HCT116 (cell line): Measurements from ENCODE around the gene CES3. TPM values are rescaled to one million over a fixed set of nuclear protein-coding genes. Genes with fewer than 3 reads are reported as not detected.

Experiments
- ATAC-seq: fragments of 200-7000 bp; cut with Tn5 transposase; 2 replicates; pipeline ENCODE4 v1.9.1; 2020; ENCODE audit warnings: mild to moderate bottlenecking, moderate library complexity
- BruUV-seq: library from RNA; stranded (reverse); fragments of 400-500 nt; replicated peaks from 2 replicates; lab custom pipeline; 2021; lab: Mats Ljungman, UMichigan
- CTCF ChIA-PET: fragments of 300-600 bp; sonication (Branson Sonifier 250); formaldehyde crosslinking; loops from one replicate; lab custom pipeline; 2021; ENCODE audit warnings: antibody characterized with exemption; lab: Charles Lee
- POLR2A ChIA-PET: fragments of 300-600, 350-600 bp; sonication (Branson Sonifier 250); formaldehyde crosslinking; loops from one replicate; lab custom pipeline; 2021; ENCODE audit warnings: antibody characterized with exemption; lab: Charles Lee
- RAD21 ChIA-PET, 2 experiments: fragments of 300-600 bp; sonication (Branson Sonifier 250); formaldehyde crosslinking; loops; one replicate each; lab custom pipeline; 2023; ENCODE audit warnings: low total read pairs in 2 of 2; ENCODE audit not compliant: uncharacterized antibody in 2 of 2, unreplicated experiment in 2 of 2, low non-redundant PET in 1 of 2; lab: Charles Lee
- DNase-seq: peaks from one replicate; pipeline ENCODE4 v3.0.0-alpha.2; 2010; ENCODE audit warnings: low read depth, low spot score
- H2AFZ ChIP-seq: fragments of 200-600 bp; shearing (Covaris generic), sonication (generic); 2 replicates; pipeline ENCODE4 v1.6.1; 2017; ENCODE audit warnings: low read depth, mixed run types, mixed read lengths, antibody characterized with exemption, low read length; ENCODE audit not compliant: poor library complexity, severe bottlenecking
- H3K27ac ChIP-seq: 2 replicates; pipeline ENCODE4 v1.5.1; 2012; ENCODE audit warnings: low read depth, low read length
- H3K27me3 ChIP-seq: fragments of 200-600 bp; sonication (generic); 2 replicates; pipeline ENCODE4 v1.6.1; 2016; ENCODE audit warnings: mixed run types, low read length, mixed read lengths; ENCODE audit not compliant: insufficient read depth
- H3K36me3 ChIP-seq, 2 experiments: fragments of 200-500 bp in 1 of 2; fragments of 200-600 bp in 1 of 2; sonication (Bioruptor generic) in 1 of 2; sonication (generic) in 1 of 2; 2 replicates each; pipeline versions ENCODE4 v1.5.1 to v1.6.1; 2014 to 2016; ENCODE audit warnings: low read length in 2 of 2, inconsistent platforms in 1 of 2, mixed read lengths in 1 of 2, mixed run types in 1 of 2; ENCODE audit not compliant: insufficient read depth in 2 of 2, control insufficient read depth in 1 of 2
- H3K4me1 ChIP-seq, 2 experiments: fragments of 200-600 bp in 1 of 2; sonication (generic) in 1 of 2; 2 replicates each; pipeline versions ENCODE4 v1.5.1 to v1.6.1; 2012 to 2017; ENCODE audit warnings: low read length in 2 of 2, inconsistent platforms in 1 of 2, mild to moderate bottlenecking in 1 of 2, mixed read lengths in 1 of 2, mixed run types in 1 of 2, moderate library complexity in 1 of 2; ENCODE audit not compliant: insufficient read depth in 2 of 2, control insufficient read depth in 1 of 2
- H3K4me2 ChIP-seq: fragments of 200-600 bp; sonication (generic); 2 replicates; pipeline ENCODE4 v1.6.1; 2017; ENCODE audit warnings: mixed run types, low read length, mixed read lengths
- H3K4me3 ChIP-seq, 2 experiments: fragments of 200-600 bp in 1 of 2; sonication (generic) in 1 of 2; replicated peaks in 1 of 2; 2 replicates each; pipeline ENCODE4 v1.5.1; 2011 to 2016; ENCODE audit warnings: low read length in 2 of 2, control low read depth in 1 of 2, low read depth in 1 of 2, mild to moderate bottlenecking in 1 of 2, mixed read lengths in 1 of 2, mixed run types in 1 of 2
- H3K79me2 ChIP-seq: fragments of 200-600 bp; sonication (generic); 2 replicates; pipeline ENCODE4 v1.6.1; 2017; ENCODE audit warnings: mild to moderate bottlenecking, mixed run types, low read length, moderate library complexity, mixed read lengths; ENCODE audit not compliant: insufficient read depth
- H3K9ac ChIP-seq: fragments of 200-600 bp; sonication (generic); 2 replicates; pipeline ENCODE4 v1.6.1; 2016; ENCODE audit warnings: low read length, mixed read lengths
- H3K9me2 ChIP-seq: fragments of 200-600 bp; sonication (generic), shearing (Covaris generic); 2 replicates; pipeline ENCODE4 v1.6.1; 2017; ENCODE audit warnings: mixed run types, mild to moderate bottlenecking, moderate library complexity; ENCODE audit not compliant: insufficient read depth
- H3K9me3 ChIP-seq, 2 experiments: fragments of 200-500 bp in 1 of 2; fragments of 200-600 bp in 1 of 2; sonication (Bioruptor generic) in 1 of 2; sonication (generic) in 1 of 2; 2 replicates each; pipeline ENCODE4 v1.6.1; 2014 to 2017; ENCODE audit warnings: low read length in 2 of 2, mixed read lengths in 2 of 2, inconsistent platforms in 1 of 2, low read depth in 1 of 2, mild to moderate bottlenecking in 1 of 2, mixed run types in 1 of 2, moderate library complexity in 1 of 2; ENCODE audit not compliant: control insufficient read depth in 1 of 2, insufficient read depth in 1 of 2
- H4K20me1 ChIP-seq: fragments of 200-600 bp; sonication (generic), shearing (Covaris generic); 2 replicates; pipeline ENCODE4 v1.6.1; 2017; ENCODE audit warnings: mixed run types, mild to moderate bottlenecking, moderate library complexity; ENCODE audit not compliant: insufficient read depth
- CBX3 ChIP-seq: IDR thresholded peaks from 2 replicates; pipeline ENCODE4 v1.6.1; 2012; ENCODE audit warnings: low read depth
- CEBPB ChIP-seq: IDR thresholded peaks from 2 replicates; pipeline ENCODE4 v1.6.1; 2012; ENCODE audit warnings: low read depth
- EZH2 ChIP-seq: fragments of 200-600 bp; sonication (generic); IDR thresholded peaks from 2 replicates; pipeline ENCODE4 v1.6.1; 2017; ENCODE audit warnings: antibody characterized with exemption, mixed run types
- EZH2phosphoT487 ChIP-seq: fragments of 200-600 bp; IDR thresholded peaks from 2 replicates; pipeline ENCODE4 v1.6.1; 2018; ENCODE audit warnings: antibody characterized with exemption, borderline replicate concordance
- FOSL1 ChIP-seq: IDR thresholded peaks from 2 replicates; pipeline ENCODE4 v1.6.1; 2012; ENCODE audit warnings: low read depth
- POLR2A ChIP-seq: IDR thresholded peaks from 2 replicates; pipeline ENCODE4 v1.7.0; 2011; ENCODE audit warnings: borderline replicate concordance; ENCODE audit not compliant: insufficient read depth, insufficient read length; ENCODE audit errors: extremely low read depth
- POLR2AphosphoS5 ChIP-seq: IDR thresholded peaks from 2 replicates; pipeline ENCODE4 v1.6.1; 2011; ENCODE audit warnings: mild to moderate bottlenecking, low read depth, low read length, moderate library complexity
- RAD21 ChIP-seq: IDR thresholded peaks from 2 replicates; pipeline ENCODE4 v1.6.1; 2012; ENCODE audit warnings: low read depth, mild to moderate bottlenecking
- SIN3A ChIP-seq: IDR thresholded peaks from 2 replicates; pipeline ENCODE4 v1.6.1; 2012; ENCODE audit warnings: low read depth
- SP1 ChIP-seq: IDR thresholded peaks from 2 replicates; pipeline ENCODE4 v1.6.1; 2012; ENCODE audit warnings: low read depth
- SRF ChIP-seq: IDR thresholded peaks from 2 replicates; pipeline ENCODE4 v1.6.1; 2012; ENCODE audit warnings: low read depth
- TCF7L2 ChIP-seq: IDR thresholded peaks from 2 replicates; pipeline ENCODE4 v1.7.0; 2011; ENCODE audit warnings: borderline replicate concordance, inconsistent platforms; ENCODE audit not compliant: insufficient read depth, insufficient read length; ENCODE audit errors: extremely low read depth
- ZFX ChIP-seq: fragments of 450-650 bp; IDR thresholded peaks from 2 replicates; pipeline ENCODE4 v1.6.1; 2017
- intact Hi-C: fragments of 100-400 bp; cut with micrococcal nuclease; formaldehyde crosslinking; loops from 2 replicates; pipeline ENCODE4 v1.10.0; 2022
- total RNA-seq: library from RNA; stranded (reverse); gene quantifications from one replicate; pipeline ENCODE4 v1.2.1, GENCODE V29; 2021; ENCODE audit not compliant: unreplicated experiment
- TF ChIP-seq, protein P1 (sequence below): IDR thresholded peaks from 2 replicates; pipeline ENCODE4 v1.6.1; 2012; ENCODE audit warnings: low read depth
- TF ChIP-seq, protein P2 (sequence below), 3 experiments: fragments of 200-600 bp in 1 of 3; sonication (generic) in 1 of 3; IDR thresholded peaks in 2 of 3; conservative IDR thresholded peaks in 1 of 3; 2 replicates each; pipeline ENCODE4 v1.5.1; 2012 to 2017; ENCODE audit warnings: low read depth in 2 of 3, low read length in 2 of 3, antibody characterized with exemption in 1 of 3, borderline replicate concordance in 1 of 3, control low read depth in 1 of 3, mild to moderate bottlenecking in 1 of 3, mixed read lengths in 1 of 3, mixed run types in 1 of 3, moderate library complexity in 1 of 3; ENCODE audit not compliant: insufficient read depth in 1 of 3
- TF ChIP-seq, protein P3 (sequence below): IDR thresholded peaks from 2 replicates; pipeline ENCODE4 v1.6.1; 2011; ENCODE audit warnings: mild to moderate bottlenecking, low read length, moderate library complexity; ENCODE audit not compliant: insufficient replicate concordance; ENCODE audit errors: extremely low read depth
- TF ChIP-seq, protein P4 (sequence below): IDR thresholded peaks from 2 replicates; pipeline ENCODE4 v1.6.1; 2012

Gene CES3
- total RNA-seq, 1 experiment from 2014 or later, result 10.8 TPM

DNA sequence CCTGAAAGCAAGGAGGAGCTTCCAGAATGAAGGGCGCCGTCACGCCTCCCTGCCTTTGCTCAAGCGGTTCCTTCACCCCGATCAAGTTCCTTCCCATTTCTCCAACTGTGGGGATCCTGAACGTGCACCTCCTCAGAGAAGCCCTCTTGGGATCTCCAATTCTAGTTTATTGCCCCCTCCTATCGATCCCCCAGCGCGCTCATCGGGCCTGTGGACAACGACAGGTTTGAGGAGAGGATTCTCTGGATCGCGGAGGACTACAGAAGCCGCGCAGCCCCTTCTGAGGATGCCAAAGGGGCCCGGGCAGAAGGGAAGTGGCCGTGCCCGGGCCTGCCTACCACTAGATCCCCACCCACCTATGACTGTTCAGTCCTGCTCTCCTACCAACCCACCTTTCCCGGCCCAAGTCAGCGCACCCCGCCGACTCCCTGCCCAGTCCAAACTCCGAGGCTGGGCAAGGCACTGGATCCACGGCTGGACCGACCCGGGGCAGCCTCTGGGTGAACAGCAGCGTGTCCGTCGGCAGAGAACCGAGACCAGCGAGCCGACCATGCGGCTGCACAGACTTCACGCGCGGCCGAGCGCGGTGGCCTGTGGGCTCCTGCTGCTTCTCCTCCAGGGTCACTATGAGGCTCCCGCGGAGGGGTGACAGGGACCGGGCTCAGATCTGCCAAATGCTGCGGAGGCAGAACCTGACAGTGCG, 12.8 kb upstream of the CES3 start:
- Histone ChIP-seq H3K27ac (no peak overlapping the region), H3K4me3 (no peak overlapping the region), H3K9ac (no peak overlapping the region), H3K9me3 (peaks cover 0 to 6% of the 10 kb centered on the region in 2 experiments; a peak in 1 of 4 replicates), H3K4me1 (peaks cover 4 to 11% of the 10 kb centered on the region in 2 experiments; a peak in 3 of 4 replicates), H3K79me2 (no peaks in the 10 kb centered on the region), H3K36me3 (no peaks in the 10 kb centered on the region), H4K20me1 (no peaks in the 10 kb centered on the region), H3K27me3 (no peaks in the 10 kb centered on the region), H2AFZ (no peak overlapping the region), H3K9me2 (no peaks in the 10 kb centered on the region), H3K4me2 (no peak overlapping the region)
- ChIA-PET CTCF (no interaction called here), RAD21 (no interaction called here), POLR2A (no interaction called here)
- no peak for DNase-seq
- no TSS peak for BruUV-seq
- intact Hi-C loops, result no loop called here
- no peak for ATAC-seq
- TF ChIP-seq ZFX, result no peak
- TF ChIP-seq EZH2, result no peak
- TF ChIP-seq SIN3A, result no peak
- no peak for TF ChIP-seq EZH2phosphoT487
- TF ChIP-seq POLR2AphosphoS5, result no peak
- no peak for TF ChIP-seq CBX3
- no peak for TF ChIP-seq POLR2A
- TF ChIP-seq CEBPB, result no peak
- no peak for TF ChIP-seq SRF
- TF ChIP-seq, protein P1, sequence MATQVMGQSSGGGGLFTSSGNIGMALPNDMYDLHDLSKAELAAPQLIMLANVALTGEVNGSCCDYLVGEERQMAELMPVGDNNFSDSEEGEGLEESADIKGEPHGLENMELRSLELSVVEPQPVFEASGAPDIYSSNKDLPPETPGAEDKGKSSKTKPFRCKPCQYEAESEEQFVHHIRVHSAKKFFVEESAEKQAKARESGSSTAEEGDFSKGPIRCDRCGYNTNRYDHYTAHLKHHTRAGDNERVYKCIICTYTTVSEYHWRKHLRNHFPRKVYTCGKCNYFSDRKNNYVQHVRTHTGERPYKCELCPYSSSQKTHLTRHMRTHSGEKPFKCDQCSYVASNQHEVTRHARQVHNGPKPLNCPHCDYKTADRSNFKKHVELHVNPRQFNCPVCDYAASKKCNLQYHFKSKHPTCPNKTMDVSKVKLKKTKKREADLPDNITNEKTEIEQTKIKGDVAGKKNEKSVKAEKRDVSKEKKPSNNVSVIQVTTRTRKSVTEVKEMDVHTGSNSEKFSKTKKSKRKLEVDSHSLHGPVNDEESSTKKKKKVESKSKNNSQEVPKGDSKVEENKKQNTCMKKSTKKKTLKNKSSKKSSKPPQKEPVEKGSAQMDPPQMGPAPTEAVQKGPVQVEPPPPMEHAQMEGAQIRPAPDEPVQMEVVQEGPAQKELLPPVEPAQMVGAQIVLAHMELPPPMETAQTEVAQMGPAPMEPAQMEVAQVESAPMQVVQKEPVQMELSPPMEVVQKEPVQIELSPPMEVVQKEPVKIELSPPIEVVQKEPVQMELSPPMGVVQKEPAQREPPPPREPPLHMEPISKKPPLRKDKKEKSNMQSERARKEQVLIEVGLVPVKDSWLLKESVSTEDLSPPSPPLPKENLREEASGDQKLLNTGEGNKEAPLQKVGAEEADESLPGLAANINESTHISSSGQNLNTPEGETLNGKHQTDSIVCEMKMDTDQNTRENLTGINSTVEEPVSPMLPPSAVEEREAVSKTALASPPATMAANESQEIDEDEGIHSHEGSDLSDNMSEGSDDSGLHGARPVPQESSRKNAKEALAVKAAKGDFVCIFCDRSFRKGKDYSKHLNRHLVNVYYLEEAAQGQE, result no peak
- no peak for TF ChIP-seq FOSL1
- no peak for TF ChIP-seq SP1
- TF ChIP-seq, protein P2, sequence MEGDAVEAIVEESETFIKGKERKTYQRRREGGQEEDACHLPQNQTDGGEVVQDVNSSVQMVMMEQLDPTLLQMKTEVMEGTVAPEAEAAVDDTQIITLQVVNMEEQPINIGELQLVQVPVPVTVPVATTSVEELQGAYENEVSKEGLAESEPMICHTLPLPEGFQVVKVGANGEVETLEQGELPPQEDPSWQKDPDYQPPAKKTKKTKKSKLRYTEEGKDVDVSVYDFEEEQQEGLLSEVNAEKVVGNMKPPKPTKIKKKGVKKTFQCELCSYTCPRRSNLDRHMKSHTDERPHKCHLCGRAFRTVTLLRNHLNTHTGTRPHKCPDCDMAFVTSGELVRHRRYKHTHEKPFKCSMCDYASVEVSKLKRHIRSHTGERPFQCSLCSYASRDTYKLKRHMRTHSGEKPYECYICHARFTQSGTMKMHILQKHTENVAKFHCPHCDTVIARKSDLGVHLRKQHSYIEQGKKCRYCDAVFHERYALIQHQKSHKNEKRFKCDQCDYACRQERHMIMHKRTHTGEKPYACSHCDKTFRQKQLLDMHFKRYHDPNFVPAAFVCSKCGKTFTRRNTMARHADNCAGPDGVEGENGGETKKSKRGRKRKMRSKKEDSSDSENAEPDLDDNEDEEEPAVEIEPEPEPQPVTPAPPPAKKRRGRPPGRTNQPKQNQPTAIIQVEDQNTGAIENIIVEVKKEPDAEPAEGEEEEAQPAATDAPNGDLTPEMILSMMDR (IDR thresholded peaks at IDR 0.05 in 2 of 3, conservative IDR thresholded peaks at IDR 0.05 in 1 of 3; ENCODE audit: borderline replicate concordance in 1 of 3, insufficient read depth in 1 of 3, low read depth in 2 of 3, low read length in 2 of 3), result no peak
- TF ChIP-seq, protein P3, sequence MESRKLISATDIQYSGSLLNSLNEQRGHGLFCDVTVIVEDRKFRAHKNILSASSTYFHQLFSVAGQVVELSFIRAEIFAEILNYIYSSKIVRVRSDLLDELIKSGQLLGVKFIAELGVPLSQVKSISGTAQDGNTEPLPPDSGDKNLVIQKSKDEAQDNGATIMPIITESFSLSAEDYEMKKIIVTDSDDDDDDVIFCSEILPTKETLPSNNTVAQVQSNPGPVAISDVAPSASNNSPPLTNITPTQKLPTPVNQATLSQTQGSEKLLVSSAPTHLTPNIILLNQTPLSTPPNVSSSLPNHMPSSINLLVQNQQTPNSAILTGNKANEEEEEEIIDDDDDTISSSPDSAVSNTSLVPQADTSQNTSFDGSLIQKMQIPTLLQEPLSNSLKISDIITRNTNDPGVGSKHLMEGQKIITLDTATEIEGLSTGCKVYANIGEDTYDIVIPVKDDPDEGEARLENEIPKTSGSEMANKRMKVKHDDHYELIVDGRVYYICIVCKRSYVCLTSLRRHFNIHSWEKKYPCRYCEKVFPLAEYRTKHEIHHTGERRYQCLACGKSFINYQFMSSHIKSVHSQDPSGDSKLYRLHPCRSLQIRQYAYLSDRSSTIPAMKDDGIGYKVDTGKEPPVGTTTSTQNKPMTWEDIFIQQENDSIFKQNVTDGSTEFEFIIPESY, result no peak
- TF ChIP-seq, protein P4, sequence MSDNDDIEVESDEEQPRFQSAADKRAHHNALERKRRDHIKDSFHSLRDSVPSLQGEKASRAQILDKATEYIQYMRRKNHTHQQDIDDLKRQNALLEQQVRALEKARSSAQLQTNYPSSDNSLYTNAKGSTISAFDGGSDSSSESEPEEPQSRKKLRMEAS, result no peak
- TF ChIP-seq TCF7L2, result no peak
- no peak for TF ChIP-seq RAD21
